ENCODE results near the gene SLC16A9. TPM values are rescaled to one million over a fixed set of nuclear protein-coding genes. Genes with fewer than 3 reads are reported as not detected.
"Not testable (repeated sequence)": the region's sequence is repeated elsewhere in the genome, so short reads cannot be mapped to it uniquely, and the experiment has no call there.

Gene SLC16A9
- total and polyA plus RNA-seq, 4 experiments from 2014 or later = not detected

DNA sequence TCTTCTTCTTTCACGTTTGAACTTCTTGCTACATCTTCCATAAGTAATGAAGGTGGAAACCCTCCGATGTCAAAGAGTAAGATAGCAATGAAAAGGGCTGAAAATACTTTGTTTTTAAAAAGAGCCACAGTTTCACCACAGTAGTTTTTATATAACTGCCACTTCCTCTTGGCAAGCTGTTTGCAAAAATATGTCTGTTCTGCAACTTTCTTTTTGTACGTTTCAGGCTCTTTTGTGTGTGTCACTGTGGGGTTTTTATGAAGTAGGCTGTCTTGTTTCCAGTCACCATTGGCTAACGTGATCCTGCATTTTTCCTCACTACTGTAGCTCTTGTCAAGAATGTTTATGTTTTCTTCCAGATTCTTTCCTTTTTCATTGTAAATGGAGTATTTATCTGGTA, 55.6 kb downstream of the SLC16A9 start:
- H3K4me1 ChIP-seq (ENCODE audit: insufficient read depth, low read length) = peaks cover 6% of the 10 kb centered on the region
- H3K4me1 Mint-ChIP-seq = peaks cover 4 to 9% (median 8%) of the 10 kb centered on the region in 4 donors
- peaks cover 1 to 2% of the 10 kb centered on the region in 2 donors for H3K27me3 Mint-ChIP-seq
- H3K27ac ChIP-seq (ENCODE audit: low read depth, low read length) = no peak overlapping the region
- no peak overlapping the region for H3K4me3 ChIP-seq (ENCODE audit: low read length in 2 of 2)
- peaks cover 0 to under 1% (median 0%) of the 10 kb centered on the region in 8 donors for H3K9me3 Mint-ChIP-seq
- H3K27ac Mint-ChIP-seq = peak overlapping the region in 2 of 7 donors; percentile 38 to 61
- no peaks in the 10 kb centered on the region for H3K36me3 Mint-ChIP-seq
- POLR2A ChIA-PET (ENCODE audit: partially characterized antibody) = no interaction called here
- CTCF ChIA-PET (ENCODE audit: partially characterized antibody) = no interaction called here
- no peaks in the 10 kb centered on the region for H3K27me3 ChIP-seq (ENCODE audit: insufficient read depth, low read length)
- no peak for DNase-seq
- no peak overlapping the region for H3K4me3 Mint-ChIP-seq
- intact Hi-C loops (cut with micrococcal nuclease) = no loop called here
- no peaks in the 10 kb centered on the region for H3K9me3 ChIP-seq (ENCODE audit: control insufficient read depth in 1 of 2, low read length in 2 of 2)
- H3K36me3 ChIP-seq (ENCODE audit: insufficient read depth, low read length) = no peaks in the 10 kb centered on the region

- H3K27ac ChIP-seq (ENCODE audit: low read depth, low read length) = no peak overlapping the region
- Mint-ChIP-seq H3K4me1 (peaks cover 4 to 9% (median 8%) of the 10 kb centered on the region in 4 donors), H3K4me3 (no peak overlapping the region), H3K27ac (no peak overlapping the region), H3K9me3 (peaks cover 0 to 6% (median 0%) of the 10 kb centered on the region in 8 donors), H3K36me3 (no peaks in the 10 kb centered on the region), H3K27me3 (no peaks in the 10 kb centered on the region)
- peaks cover 6% of the 10 kb centered on the region for H3K4me1 ChIP-seq (ENCODE audit: insufficient read depth, low read length)
- H3K9me3 ChIP-seq (ENCODE audit: control insufficient read depth in 1 of 2, low read length in 2 of 2) = no peaks in the 10 kb centered on the region
- no peak overlapping the region for H3K4me3 ChIP-seq (ENCODE audit: low read length in 2 of 2)
- POLR2A ChIA-PET (ENCODE audit: partially characterized antibody) = no interaction called here
- no peaks in the 10 kb centered on the region for H3K36me3 ChIP-seq (ENCODE audit: insufficient read depth, low read length)
- DNase-seq = no peak
- no peaks in the 10 kb centered on the region for H3K27me3 ChIP-seq (ENCODE audit: insufficient read depth, low read length)
- intact Hi-C loops (cut with micrococcal nuclease) = no loop called here
- CTCF ChIA-PET (ENCODE audit: partially characterized antibody) = no interaction called here
These were observed 57.7 kb downstream of the SLC16A9 start for GRCh38 chr10:59651902-59652301.

DNA sequence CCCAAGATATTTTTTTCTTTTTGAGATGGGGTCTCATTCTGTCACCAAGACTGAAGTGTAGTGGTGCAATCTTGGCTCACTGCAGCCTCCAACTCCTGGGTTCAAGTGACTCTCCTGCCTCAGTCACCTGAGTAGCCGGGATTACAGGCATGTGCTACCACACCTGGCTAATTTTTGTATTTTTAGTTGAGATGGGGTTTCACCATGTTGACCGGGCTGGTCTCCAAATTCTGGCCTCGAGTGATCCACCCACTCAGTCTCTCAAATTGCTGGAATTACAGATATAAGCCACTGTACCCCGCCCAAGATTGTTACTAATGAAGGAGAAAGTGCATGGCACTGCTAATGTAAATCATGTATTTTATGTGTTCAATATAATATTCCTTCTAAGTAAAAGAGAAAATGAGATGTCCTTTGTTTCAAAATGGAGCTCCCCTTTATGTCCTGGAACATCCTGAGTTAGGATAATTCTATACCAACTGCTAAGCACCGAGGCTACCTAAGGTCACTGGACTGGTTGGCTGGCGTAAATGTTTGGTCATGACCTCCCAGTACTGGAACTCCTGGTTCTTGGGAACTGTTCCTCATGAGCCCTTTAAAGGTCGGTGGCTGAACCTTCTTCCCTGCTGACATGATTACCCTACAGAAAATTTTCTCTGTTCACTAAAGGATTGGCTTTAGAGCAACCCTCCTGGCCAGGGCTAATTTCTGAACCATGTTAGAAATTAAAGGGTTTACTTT, 59.9 kb downstream of the SLC16A9 start:
- H3K4me1 Mint-ChIP-seq = peaks cover 4 to 9% (median 8%) of the 10 kb centered on the region in 4 donors
- Histone ChIP-seq H3K9me3 (ENCODE audit: control insufficient read depth in 1 of 2, low read length in 2 of 2) (no peaks in the 10 kb centered on the region), H3K36me3 (ENCODE audit: insufficient read depth, low read length) (no peaks in the 10 kb centered on the region), H3K27me3 (ENCODE audit: insufficient read depth, low read length) (no peaks in the 10 kb centered on the region), H3K4me1 (ENCODE audit: insufficient read depth, low read length) (peaks cover 6% of the 10 kb centered on the region), H3K27ac (ENCODE audit: low read depth, low read length) (no peak overlapping the region), H3K4me3 (ENCODE audit: low read length in 2 of 2) (no peak overlapping the region)
- intact Hi-C loops (cut with micrococcal nuclease) = no loop called here
- peaks cover 0 to 2% of the 10 kb centered on the region in 2 donors for H3K36me3 Mint-ChIP-seq
- ChIA-PET CTCF (ENCODE audit: partially characterized antibody) (interaction anchor here (1.2 kb wide), 1 partner anchor 62 kb away, joined by 3 read pairs; no protein-coding TSS in a partner anchor), POLR2A (ENCODE audit: partially characterized antibody) (no interaction called here)
- peaks cover 0 to 17% (median 12%) of the 10 kb centered on the region in 8 donors for H3K9me3 Mint-ChIP-seq
- no peaks in the 10 kb centered on the region for H3K27me3 Mint-ChIP-seq
- DNase-seq = no peak
- no peak overlapping the region for H3K4me3 Mint-ChIP-seq
- H3K27ac Mint-ChIP-seq = no peak overlapping the region

DNA sequence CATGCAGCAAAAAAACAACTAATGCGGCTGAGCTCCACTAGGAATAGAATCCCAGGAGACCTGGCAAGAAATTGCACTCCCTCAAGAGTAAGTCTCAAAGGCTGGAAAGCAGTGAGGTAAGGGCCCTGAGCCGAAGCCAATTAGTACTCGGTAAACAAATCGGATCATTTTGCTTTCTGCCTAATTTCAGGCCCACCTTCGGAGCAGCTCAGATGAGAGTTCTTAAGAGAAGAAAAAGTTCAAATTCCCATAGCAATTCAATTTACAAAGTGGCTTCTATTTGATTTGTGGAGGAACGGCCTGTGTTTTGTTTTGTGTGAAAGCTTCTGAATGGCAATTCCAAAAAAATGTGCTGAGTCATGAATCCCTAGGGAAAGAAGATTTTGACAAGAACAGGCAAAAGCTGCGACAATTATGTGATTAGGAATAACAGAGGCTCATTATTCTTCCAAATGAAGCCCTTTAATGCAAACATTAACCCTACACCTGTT, 60.9 kb downstream of the SLC16A9 start:
- DNase-seq = no peak
- Histone ChIP-seq H3K9me3 (ENCODE audit: control insufficient read depth in 1 of 2, low read length in 2 of 2) (no peaks in the 10 kb centered on the region), H3K36me3 (ENCODE audit: insufficient read depth, low read length) (no peaks in the 10 kb centered on the region), H3K27me3 (ENCODE audit: insufficient read depth, low read length) (no peaks in the 10 kb centered on the region), H3K4me1 (ENCODE audit: insufficient read depth, low read length) (peaks cover 4% of the 10 kb centered on the region), H3K4me3 (ENCODE audit: low read length in 2 of 2) (no peak overlapping the region), H3K27ac (ENCODE audit: low read depth, low read length) (no peak overlapping the region)
- H3K4me1 Mint-ChIP-seq = peaks cover 2 to 3% (median 3%) of the 10 kb centered on the region in 4 donors
- POLR2A ChIA-PET (ENCODE audit: partially characterized antibody) = no interaction called here
- CTCF ChIA-PET (ENCODE audit: partially characterized antibody) = interaction anchor here (1.0 to 1.2 kb wide), 2 partner anchors 20 to 61 kb away, joined by 3 read pairs; no protein-coding TSS in a partner anchor
- no peak overlapping the region for H3K4me3 Mint-ChIP-seq
- no peak overlapping the region for H3K27ac Mint-ChIP-seq
- intact Hi-C loops (cut with micrococcal nuclease) = no loop called here
- peaks cover 0 to 2% of the 10 kb centered on the region in 2 donors for H3K36me3 Mint-ChIP-seq
- H3K9me3 Mint-ChIP-seq = peaks cover 0 to 27% (median 17%) of the 10 kb centered on the region in 8 donors
- peaks cover 0 to 3% of the 10 kb centered on the region in 2 donors for H3K27me3 Mint-ChIP-seq

DNA sequence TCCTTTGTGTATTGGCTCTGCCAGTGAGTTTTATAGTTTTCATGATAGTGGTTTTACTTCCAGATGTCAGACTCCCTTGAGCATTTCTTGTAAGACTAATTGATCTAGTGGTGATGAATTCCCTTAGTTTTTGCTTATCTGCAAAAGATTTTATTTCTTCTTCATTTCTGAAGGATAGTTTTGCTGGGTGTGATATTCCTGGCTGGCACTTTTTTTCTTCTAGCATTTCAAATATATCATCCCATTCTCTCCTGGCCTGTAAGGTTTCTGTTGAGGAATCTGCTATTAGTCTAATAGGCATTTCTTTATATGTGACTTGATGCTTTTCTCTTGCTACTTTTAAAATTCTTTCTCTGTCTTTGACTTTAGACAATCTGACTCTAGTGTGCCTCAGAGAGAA, 64.8 kb downstream of the SLC16A9 start:
- H3K4me1 Mint-ChIP-seq = no peaks in the 10 kb centered on the region
- intact Hi-C loops (cut with micrococcal nuclease) = no loop called here
- H3K27me3 Mint-ChIP-seq = peaks cover 0 to 4% of the 10 kb centered on the region in 2 donors
- H3K4me3 Mint-ChIP-seq = no peak overlapping the region
- Histone ChIP-seq H3K4me3 (ENCODE audit: low read length in 2 of 2) (no peak overlapping the region), H3K36me3 (ENCODE audit: insufficient read depth, low read length) (no peaks in the 10 kb centered on the region), H3K9me3 (ENCODE audit: control insufficient read depth in 1 of 2, low read length in 2 of 2) (no peaks in the 10 kb centered on the region), H3K4me1 (ENCODE audit: insufficient read depth, low read length) (no peaks in the 10 kb centered on the region), H3K27me3 (ENCODE audit: insufficient read depth, low read length) (no peaks in the 10 kb centered on the region), H3K27ac (ENCODE audit: low read depth, low read length) (no peak overlapping the region)
- H3K27ac Mint-ChIP-seq = no peak overlapping the region
- POLR2A ChIA-PET (ENCODE audit: partially characterized antibody) = no interaction called here
- peaks cover 0 to 27% (median 18%) of the 10 kb centered on the region in 8 donors for H3K9me3 Mint-ChIP-seq
- peaks cover 0 to 2% of the 10 kb centered on the region in 2 donors for H3K36me3 Mint-ChIP-seq
- no peak for DNase-seq
- CTCF ChIA-PET (ENCODE audit: partially characterized antibody) = interaction anchor here (1.4 kb wide), 1 partner anchor 16 kb away, joined by 5 read pairs; no protein-coding TSS in a partner anchor

- H3K4me1 ChIP-seq (ENCODE audit: insufficient read depth, low read length); H3K4me1 Mint-ChIP-seq; H3K9me3 ChIP-seq (ENCODE audit: control insufficient read depth in 1 of 2, low read length in 2 of 2); intact Hi-C loops (cut with micrococcal nuclease); H3K36me3 Mint-ChIP-seq; POLR2A ChIA-PET (ENCODE audit: partially characterized antibody); H3K4me3 Mint-ChIP-seq; H3K4me3 ChIP-seq (ENCODE audit: low read length in 2 of 2); H3K36me3 ChIP-seq (ENCODE audit: insufficient read depth, low read length); H3K27ac ChIP-seq (ENCODE audit: low read depth, low read length); H3K27me3 Mint-ChIP-seq; DNase-seq; H3K27me3 ChIP-seq (ENCODE audit: insufficient read depth, low read length); H3K27ac Mint-ChIP-seq; CTCF ChIA-PET (ENCODE audit: partially characterized antibody): not testable (repeated sequence)
- H3K9me3 Mint-ChIP-seq = peaks cover 0 to 23% (median 16%) of the 10 kb centered on the region in 8 donors
These were observed 68.0 kb downstream of the SLC16A9 start for GRCh38 chr10:59641688-59642087.

- Mint-ChIP-seq H3K36me3 (no peaks in the 10 kb centered on the region), H3K27me3 (peaks cover 10 to 16% of the 10 kb centered on the region in 2 donors), H3K27ac (no peak overlapping the region), H3K4me1 (no peaks in the 10 kb centered on the region), H3K4me3 (no peak overlapping the region), H3K9me3 (peaks cover 0 to 2% (median 0%) of the 10 kb centered on the region in 8 donors)
- POLR2A ChIA-PET (ENCODE audit: partially characterized antibody) = no interaction called here
- no peaks in the 10 kb centered on the region for H3K4me1 ChIP-seq (ENCODE audit: insufficient read depth, low read length)
- CTCF ChIA-PET (ENCODE audit: partially characterized antibody) = interaction anchor here (1.3 to 3.0 kb wide), 4 partner anchors 10 to 36 kb away, joined by 4 to 18 read pairs (median 7); no protein-coding TSS in a partner anchor
- intact Hi-C loops (cut with micrococcal nuclease) = no loop called here
- no peaks in the 10 kb centered on the region for H3K36me3 ChIP-seq (ENCODE audit: insufficient read depth, low read length)
- no peak overlapping the region for H3K4me3 ChIP-seq (ENCODE audit: low read length in 2 of 2)
- H3K9me3 ChIP-seq (ENCODE audit: control insufficient read depth in 1 of 2, low read length in 2 of 2) = no peaks in the 10 kb centered on the region
- H3K27me3 ChIP-seq (ENCODE audit: insufficient read depth, low read length) = no peaks in the 10 kb centered on the region
- no peak overlapping the region for H3K27ac ChIP-seq (ENCODE audit: low read depth, low read length)
- DNase-seq = no peak
These were observed 74.0 kb downstream of the SLC16A9 start for GRCh38 chr10:59635502-59636290.
